HG02973 (cell line): ENCODE results near the gene DCBLD1.
"Not testable (repeated sequence)": the region's sequence is repeated elsewhere in the genome, so short reads cannot be mapped to it uniquely, and the experiment has no call there.

Experiments used
- ATAC-seq: cut with Tn5 transposase; IDR thresholded peaks from one replicate; pipeline ENCODE4 v1.9.1; 2021; ENCODE audit warnings: moderate library complexity; ENCODE audit not compliant: unreplicated experiment

DCBLD1 gene

GRCh38 chr6:117482240-117483003 lies at the start of gene DCBLD1:
Gene DCBLD1, plus strand, starts transcription at chr6:117482674. Its CDS starts 108 bp downstream, at chr6:117482782.
- ATAC-seq = peak; percentile 77

GRCh38 chr6:117440706-117441525 lies 41.6 kb upstream of the DCBLD1 start:
- no peak for ATAC-seq

GRCh38 chr6:117441824-117442264 lies 40.6 kb upstream of the DCBLD1 start:
- ATAC-seq = no peak

GRCh38 chr6:117442313-117442712 lies 40.2 kb upstream of the DCBLD1 start:
- not testable (repeated sequence) for ATAC-seq

GRCh38 chr6:117444600-117444999 lies 37.9 kb upstream of the DCBLD1 start:
- ATAC-seq = no peak

GRCh38 chr6:117446861-117447260 lies 35.6 kb upstream of the DCBLD1 start:
- ATAC-seq = no peak

- ATAC-seq = no peak
Measured at GRCh38 chr6:117448011-117448410, 34.5 kb upstream of the DCBLD1 start.

- no peak for ATAC-seq
Measured at GRCh38 chr6:117448732-117449485, 33.6 kb upstream of the DCBLD1 start.

GRCh38 chr6:117449549-117450439 lies 32.7 kb upstream of the DCBLD1 start:
- no peak for ATAC-seq

- no peak for ATAC-seq
Measured at GRCh38 chr6:117451671-117452070, 30.8 kb upstream of the DCBLD1 start.

GRCh38 chr6:117456250-117456649 lies 26.2 kb upstream of the DCBLD1 start:
- no peak for ATAC-seq

- no peak for ATAC-seq
Measured at GRCh38 chr6:117456998-117457397, 25.5 kb upstream of the DCBLD1 start.

GRCh38 chr6:117459204-117459944 lies 23.1 kb upstream of the DCBLD1 start:
- no peak for ATAC-seq

- ATAC-seq = peak; percentile 56
Measured at GRCh38 chr6:117463762-117464665, 18.5 kb upstream of the DCBLD1 start.

GRCh38 chr6:117464700-117465099 lies 17.8 kb upstream of the DCBLD1 start:
- peak; percentile 14 for ATAC-seq

GRCh38 chr6:117465691-117466090 lies 16.8 kb upstream of the DCBLD1 start:
- no peak for ATAC-seq

- ATAC-seq = no peak
Measured at GRCh38 chr6:117467876-117468275, 14.6 kb upstream of the DCBLD1 start.

- not testable (repeated sequence) for ATAC-seq
Measured at GRCh38 chr6:117468527-117468926, 13.9 kb upstream of the DCBLD1 start.

- no peak for ATAC-seq
Measured at GRCh38 chr6:117469356-117469755, 13.1 kb upstream of the DCBLD1 start.
